HG02763 (cell line): ENCODE results near the gene KRT38.
"Not testable (repeated sequence)": the region's sequence is repeated elsewhere in the genome, so short reads cannot be mapped to it uniquely, and the experiment has no call there.

ENCODE experiments used
- ATAC-seq: cut with Tn5 transposase; IDR thresholded peaks from one replicate; pipeline ENCODE4 v1.9.1; 2021; ENCODE audit warnings: mild to moderate bottlenecking, moderate library complexity; ENCODE audit not compliant: unreplicated experiment

The KRT38 gene

GRCh38 chr17:41424111-41424635 lies 16.6 kb downstream of the KRT38 start, which contains the start of gene KRT37:
KRT37 (minus strand) TSS chr17:41424585; CDS start chr17:41424523, 62 bp downstream.
- no peak for ATAC-seq

- not testable (repeated sequence) for ATAC-seq
Observed at GRCh38 chr17:41422586-41422985, 18.2 kb downstream of the KRT38 start.

- ATAC-seq = no peak
Observed at GRCh38 chr17:41421617-41422016, 19.2 kb downstream of the KRT38 start.

DNA sequence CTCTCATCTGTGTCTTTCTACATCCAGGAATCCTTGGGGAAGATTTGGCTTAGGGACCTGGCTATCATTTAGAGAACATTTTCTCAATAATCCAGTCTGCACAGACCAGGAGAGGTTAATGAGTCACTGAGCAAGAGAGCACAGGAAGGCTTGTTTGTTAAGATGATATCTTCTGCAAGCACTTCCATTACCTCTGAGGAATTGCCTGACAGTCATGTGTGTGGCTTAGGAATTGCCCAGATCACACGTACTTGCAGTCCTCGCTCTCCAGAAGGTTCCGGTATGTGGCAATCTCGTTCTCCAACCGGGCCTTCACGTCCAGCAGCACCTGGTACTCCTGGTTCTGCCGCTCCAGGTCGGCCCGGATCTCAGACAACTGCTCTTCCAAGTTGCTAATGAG lies 19.7 kb downstream of the KRT38 start:
- ATAC-seq = no peak

GRCh38 chr17:41420134-41420533 lies 20.6 kb downstream of the KRT38 start:
- ATAC-seq = no peak

DNA sequence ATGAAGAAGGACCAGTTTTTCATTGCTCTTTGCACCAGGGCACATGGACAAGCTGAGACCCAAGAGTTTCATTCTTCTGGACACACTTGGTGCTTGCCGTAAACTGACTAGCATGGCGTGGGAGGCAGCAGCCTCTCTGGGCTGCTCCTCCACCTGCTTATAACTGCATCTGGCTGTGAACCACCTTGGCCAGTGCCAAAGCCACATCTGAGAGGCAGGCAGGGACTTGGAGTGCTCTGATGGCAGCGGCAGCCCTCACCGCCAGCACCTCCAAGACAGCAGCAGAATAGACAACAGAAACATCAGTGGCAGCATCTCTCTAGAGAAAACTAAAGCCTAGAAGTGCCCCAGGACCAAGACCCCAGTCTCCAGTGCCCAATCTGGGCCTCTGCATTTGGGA lies 21.1 kb downstream of the KRT38 start:
- ATAC-seq = no peak

GRCh38 chr17:41418116-41418860 lies 22.5 kb downstream of the KRT38 start:
- ATAC-seq = no peak

DNA sequence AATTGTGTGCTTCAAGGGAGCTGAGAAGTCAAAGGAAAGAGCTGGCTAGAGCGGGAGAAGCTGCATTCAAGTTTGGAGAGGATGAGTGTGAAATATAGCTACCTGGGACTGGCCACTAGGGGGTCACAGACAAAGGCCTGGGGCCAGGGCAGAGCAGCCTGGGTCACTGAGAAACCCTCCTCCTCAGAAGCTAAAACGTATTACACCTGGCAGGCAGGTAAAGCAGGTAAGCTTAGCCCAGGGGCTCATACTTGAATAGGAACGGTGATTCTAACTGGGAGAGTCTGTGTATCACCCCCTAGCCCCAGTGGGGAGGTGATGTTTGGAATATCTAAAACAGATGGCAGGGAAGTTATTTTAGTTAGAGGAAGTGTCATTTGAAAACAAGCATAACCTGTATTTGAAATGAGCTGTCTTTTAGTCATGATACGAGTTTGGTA lies 23.2 kb downstream of the KRT38 start:
- no peak for ATAC-seq

- ATAC-seq = no peak
Observed at GRCh38 chr17:41417127-41417526, 23.7 kb downstream of the KRT38 start.

DNA sequence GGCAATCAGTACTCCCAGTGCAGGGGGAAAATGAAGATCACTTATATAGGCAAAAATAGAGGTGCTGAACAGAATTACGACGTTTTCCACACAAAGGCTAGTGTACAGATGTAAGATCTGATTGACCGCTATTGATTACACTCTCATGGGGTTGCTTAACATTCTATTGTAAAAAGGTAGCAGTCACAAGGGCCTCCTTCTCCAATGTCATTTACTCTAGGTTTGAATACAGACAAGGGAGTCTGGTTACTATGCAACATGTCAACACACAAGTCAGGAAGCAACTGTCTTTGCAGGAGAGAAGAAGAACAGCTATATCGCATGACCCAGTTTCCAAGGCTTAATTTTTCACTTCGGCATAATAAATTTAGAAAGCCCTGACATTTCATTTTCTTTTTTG lies 24.3 kb downstream of the KRT38 start:
- no peak for ATAC-seq

DNA sequence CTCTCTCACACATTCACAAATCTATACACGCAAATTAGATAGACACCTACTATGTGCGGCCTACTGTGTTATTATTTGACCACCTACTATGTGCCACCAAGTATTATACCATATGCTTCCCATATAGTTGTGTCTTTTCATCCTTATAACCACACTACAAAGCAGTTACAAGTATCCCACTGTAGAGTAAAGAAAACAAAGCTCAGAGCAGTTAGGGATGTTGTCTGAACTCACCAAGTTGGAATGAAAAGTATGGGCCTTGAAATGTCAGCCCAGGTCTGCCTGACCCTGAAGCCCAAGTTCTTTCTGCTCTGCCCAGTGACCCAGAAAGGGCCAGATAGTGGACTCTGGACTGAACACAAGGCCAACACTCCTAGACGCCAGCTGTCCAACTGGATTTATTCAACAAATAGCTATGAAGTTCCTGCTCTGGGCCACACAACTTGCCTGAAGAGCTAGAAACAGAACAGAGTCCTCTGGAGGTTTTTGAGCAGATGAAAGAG lies 24.9 kb downstream of the KRT38 start:
- no peak for ATAC-seq

DNA sequence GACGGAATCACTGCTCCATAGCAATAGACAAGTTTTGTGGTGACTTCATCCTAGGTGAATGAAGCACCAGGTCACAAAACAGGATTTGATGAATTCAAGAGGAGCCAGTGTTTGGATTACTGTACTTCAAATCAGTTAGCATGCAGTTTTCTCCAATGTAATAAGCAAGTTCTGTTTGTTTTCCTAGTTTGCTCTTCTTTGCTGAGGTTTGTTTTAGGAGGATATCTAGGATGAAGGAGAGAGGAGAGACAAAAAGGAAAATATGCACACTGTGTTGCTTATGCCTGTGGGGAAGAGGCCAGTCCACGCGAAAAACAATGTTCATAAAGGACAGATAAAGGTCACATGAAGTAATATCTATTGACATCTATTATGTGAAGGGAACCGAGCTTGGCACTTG lies 25.4 kb downstream of the KRT38 start:
- ATAC-seq = no peak

DNA sequence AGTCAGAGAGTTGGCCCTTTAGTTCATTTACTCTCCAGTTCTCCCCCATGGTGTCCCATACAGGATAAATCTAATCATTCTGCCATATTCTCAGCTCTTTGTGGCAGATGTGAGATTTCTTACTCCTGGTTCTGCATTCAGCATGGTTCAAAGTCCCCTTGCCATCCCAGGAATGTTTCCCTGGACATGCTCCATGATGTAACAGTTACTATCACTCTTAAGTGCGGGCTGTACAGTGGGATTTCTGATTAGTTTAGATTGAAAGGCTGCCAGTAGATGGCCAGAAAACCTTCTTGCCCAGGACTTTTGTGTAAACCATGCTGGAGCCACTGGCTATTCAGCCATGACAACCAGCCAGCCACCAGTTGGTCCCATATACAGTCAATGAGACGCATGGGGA lies 26.8 kb downstream of the KRT38 start:
- no peak for ATAC-seq

- no peak for ATAC-seq
Observed at GRCh38 chr17:41413353-41413957, 27.3 kb downstream of the KRT38 start.

- no peak for ATAC-seq
Observed at GRCh38 chr17:41411072-41411840, 29.5 kb downstream of the KRT38 start.

GRCh38 chr17:41407226-41407625 lies 33.6 kb downstream of the KRT38 start:
- ATAC-seq = no peak

DNA sequence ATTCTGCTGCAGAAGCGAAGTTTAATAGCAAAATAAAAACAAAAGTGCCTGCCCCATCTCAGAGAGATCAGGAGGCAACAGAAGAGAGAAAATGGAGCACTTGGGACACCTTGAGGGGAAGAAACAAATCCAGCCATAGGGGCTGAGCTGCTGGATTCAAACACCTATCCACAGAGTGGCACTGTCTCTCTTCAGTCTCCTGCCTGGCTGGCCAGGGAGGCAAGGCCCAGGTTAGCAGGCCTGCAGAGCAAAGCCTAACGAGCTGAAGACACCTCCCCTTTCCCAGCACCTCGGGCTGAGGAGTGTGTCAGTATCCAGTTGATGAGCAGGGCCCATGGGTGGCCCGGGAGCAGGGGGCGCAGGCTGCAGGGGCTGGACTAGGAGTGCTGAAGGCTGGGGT lies 34.6 kb downstream of the KRT38 start:
- no peak for ATAC-seq

DNA sequence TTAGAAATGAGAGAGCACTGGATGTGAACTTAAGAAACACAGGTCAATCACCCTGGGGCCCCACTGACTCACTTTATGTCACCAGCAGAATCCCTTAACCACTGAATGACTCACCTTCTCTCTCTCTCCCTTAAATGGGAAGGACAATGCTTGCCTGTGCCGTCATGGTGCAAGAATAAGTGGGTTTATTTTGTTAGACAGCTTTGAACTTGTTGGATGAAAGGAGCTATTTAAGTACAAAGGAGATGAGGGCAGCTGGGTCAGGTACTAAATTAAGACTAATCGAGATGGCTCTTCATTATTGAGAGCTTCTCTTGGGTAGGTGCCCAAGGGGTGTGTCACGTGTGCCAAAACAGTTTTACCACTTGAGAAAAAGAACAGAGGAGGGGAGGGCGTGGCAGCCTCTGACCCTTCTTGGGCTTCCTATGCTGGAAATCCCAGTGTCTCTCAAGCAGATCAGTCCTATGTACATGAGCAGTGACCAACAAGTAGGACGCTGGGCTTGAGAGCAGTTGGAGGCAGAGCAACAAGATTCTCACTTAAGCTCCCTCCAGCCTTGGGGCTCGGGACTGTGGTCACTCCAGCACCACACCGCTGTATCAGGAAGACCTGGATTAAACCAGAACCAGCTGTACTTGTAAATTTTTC lies 36.6 kb downstream of the KRT38 start:
- ATAC-seq = no peak

DNA sequence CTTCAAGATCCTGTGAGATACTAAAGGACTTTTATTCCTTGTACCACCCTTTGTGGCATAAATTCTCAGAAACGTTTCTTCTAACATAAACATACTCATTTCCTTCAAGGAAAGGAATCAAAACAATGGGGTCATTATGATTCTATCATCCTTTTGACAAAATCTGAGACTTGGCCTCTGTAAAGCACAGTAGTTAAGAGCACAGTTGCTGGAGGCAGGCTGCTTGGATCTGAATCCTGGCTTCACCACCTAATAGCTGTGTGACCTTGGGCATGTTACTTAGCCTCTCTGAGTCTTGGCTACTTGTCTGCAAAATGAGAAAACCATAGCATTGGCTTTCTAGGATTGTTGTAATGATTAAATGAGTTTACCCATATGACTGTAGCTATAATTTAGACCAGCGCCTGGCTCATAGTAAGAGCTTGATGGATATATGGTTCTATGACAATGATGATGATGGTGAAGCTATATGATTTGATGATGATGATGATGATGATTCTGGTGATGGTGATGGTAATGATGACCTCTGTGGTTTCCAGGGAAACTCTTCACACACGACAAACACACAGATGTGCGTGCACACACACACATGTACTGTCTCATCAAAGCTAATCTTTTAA lies 37.3 kb downstream of the KRT38 start:
- ATAC-seq = no peak

GRCh38 chr17:41402161-41402560 lies 38.6 kb downstream of the KRT38 start:
- ATAC-seq = no peak
